Uterus (tissue), 4 donors: ENCODE results near the gene SLC2A8. TPM values are rescaled to one million over a fixed set of nuclear protein-coding genes. Genes with fewer than 3 reads are reported as not detected.

Experiments
- DNase-seq, 2 donors: peaks; one replicate each; pipeline ENCODE4 v3.0.0-alpha.2; 2019 to 2020
- H3K27ac ChIP-seq, 2 donors: fragments of 200-600 bp; sonication (generic); 1 replicate in 1 of 2; 2 replicates in 1 of 2; pipeline ENCODE4 v1.5.1; 2016 to 2018
- H3K27me3 ChIP-seq, 2 donors: fragments of 200-600 bp; sonication (generic); one replicate each; pipeline ENCODE4 v1.5.1; 2018 to 2019; ENCODE audit warnings: control low read depth in 1 of 2
- H3K36me3 ChIP-seq, 2 donors: fragments of 200-600 bp; sonication (generic); one replicate each; pipeline ENCODE4 v1.5.1; 2019; ENCODE audit warnings: control low read depth in 1 of 2
- H3K4me1 ChIP-seq, 2 donors: fragments of 200-600 bp; sonication (generic); one replicate each; pipeline ENCODE4 v1.5.1; 2018 to 2019; ENCODE audit warnings: control low read depth in 1 of 2
- H3K4me3 ChIP-seq, 2 donors: fragments of 200-600 bp; sonication (generic); 1 replicate in 1 of 2; 2 replicates in 1 of 2; pipeline ENCODE4 v1.5.1; 2018 to 2019; ENCODE audit warnings: mild to moderate bottlenecking in 1 of 2
- H3K9me3 ChIP-seq, 2 donors: fragments of 200-600 bp; sonication (generic); one replicate each; pipeline ENCODE4 v1.5.1; 2019; ENCODE audit warnings: control low read depth in 1 of 2
- CTCF ChIP-seq, 4 experiments: fragments of 200-600 bp in 2 of 4; fragments of 450-650 bp in 2 of 4; sonication (generic) in 2 of 4; IDR thresholded peaks; one replicate each; pipeline ENCODE4 v1.5.1; 2016 to 2019; ENCODE audit warnings: antibody characterized with exemption in 4 of 4, mild to moderate bottlenecking in 2 of 4, moderate library complexity in 1 of 4
- POLR2A ChIP-seq, 2 donors: fragments of 450-650 bp; IDR thresholded peaks; one replicate each; pipeline ENCODE4 v1.6.1; 2016; ENCODE audit warnings: antibody characterized with exemption in 2 of 2, mild to moderate bottlenecking in 1 of 2, moderate library complexity in 1 of 2
- intact Hi-C: fragments of 100-400 bp; cut with DNase I; formaldehyde crosslinking; loops from one replicate; pipeline ENCODE4 v1.15.1; 2023; ENCODE audit warnings: low total_unique reads
- total RNA-seq, 4 donors: library from RNA; depleted of rRNA in 3 of 4; stranded (reverse); fragments of >200 nt in 3 of 4; gene quantifications; one replicate each; pipeline versions ENCODE4 v1.1.0 to v1.2.4, GENCODE V29; 2014 to 2023
- donor health status: DM: yes; HTN: yes; CAD: no.

SLC2A8 gene
- total RNA-seq, 4 donors from 2014 or later = 1.8 to 45.1 (median 10.5) TPM

- Histone ChIP-seq H3K4me3 (no peak overlapping the region), H3K27me3 (no peaks in the 10 kb centered on the region), H3K4me1 (no peaks in the 10 kb centered on the region), H3K9me3 (no peaks in the 10 kb centered on the region), H3K27ac (peak overlapping the region in 1 of 2 donors; percentile 45), H3K36me3 (no peaks in the 10 kb centered on the region)
- intact Hi-C loops = no loop called here
- no peak for DNase-seq
- TF ChIP-seq CTCF (IDR thresholded peaks at IDR 0.05) (no peak), POLR2A (IDR thresholded peaks at IDR 0.05) (no peak)
Measured at GRCh38 chr9:127392166-127392565, 4.8 kb upstream of the SLC2A8 start.

- TF ChIP-seq POLR2A (IDR thresholded peaks at IDR 0.05) (no peak), CTCF (IDR thresholded peaks at IDR 0.05) (no peak)
- H3K27me3 ChIP-seq = no peaks in the 10 kb centered on the region
- H3K4me1 ChIP-seq = peaks cover 0 to 2% of the 10 kb centered on the region in 2 donors
- H3K9me3 ChIP-seq = no peaks in the 10 kb centered on the region
- peak overlapping the region; percentile 40 to 45 for H3K27ac ChIP-seq
- intact Hi-C loops = no loop called here
- H3K36me3 ChIP-seq = no peaks in the 10 kb centered on the region
- peak in 1 of 2 donors; percentile 11 for DNase-seq
- no peak overlapping the region for H3K4me3 ChIP-seq
Measured at GRCh38 chr9:127392976-127393375, 4.0 kb upstream of the SLC2A8 start.

- intact Hi-C loops = no loop called here
- no peaks in the 10 kb centered on the region for H3K27me3 ChIP-seq
Measured at GRCh38 chr9:127393645-127394044, 3.3 kb upstream of the SLC2A8 start.

GRCh38 chr9:127395497-127396252, 1.3 kb upstream of the SLC2A8 start:
- Histone ChIP-seq H3K27me3 (no peaks in the 10 kb centered on the region), H3K4me3 (no peak overlapping the region), H3K9me3 (no peaks in the 10 kb centered on the region), H3K36me3 (no peaks in the 10 kb centered on the region), H3K27ac (peak overlapping the region in 1 of 2 donors; percentile 44), H3K4me1 (peaks cover 0 to 11% of the 10 kb centered on the region in 2 donors)
- TF ChIP-seq CTCF (IDR thresholded peaks at IDR 0.05) = no peak
- no peak for TF ChIP-seq POLR2A (IDR thresholded peaks at IDR 0.05)
- intact Hi-C loops = no loop called here
- DNase-seq = no peak

More at GRCh38 chr9:127393645-127394044, 3.3 kb upstream of the SLC2A8 start:
- H3K27ac ChIP-seq = no peak overlapping the region
- H3K9me3 ChIP-seq = no peaks in the 10 kb centered on the region
- peaks cover 0 to 9% of the 10 kb centered on the region in 2 donors for H3K4me1 ChIP-seq
- TF ChIP-seq CTCF (IDR thresholded peaks at IDR 0.05) (peak in 1 of 4 experiments; percentile 9), POLR2A (IDR thresholded peaks at IDR 0.05) (no peak)
- no peaks in the 10 kb centered on the region for H3K36me3 ChIP-seq
- H3K4me3 ChIP-seq = no peak overlapping the region
- DNase-seq = no peak

GRCh38 chr9:127396253-127396807, 639 bp upstream of the SLC2A8 start:
- H3K36me3 ChIP-seq = no peaks in the 10 kb centered on the region
- intact Hi-C loops = no loop called here
- H3K9me3 ChIP-seq = no peaks in the 10 kb centered on the region

More at GRCh38 chr9:127396253-127396807, 639 bp upstream of the SLC2A8 start:
- H3K27me3 ChIP-seq = no peaks in the 10 kb centered on the region
- DNase-seq = no peak
- peak overlapping the region; percentile 30 to 32 for H3K4me3 ChIP-seq
- TF ChIP-seq CTCF (IDR thresholded peaks at IDR 0.05) = no peak
- TF ChIP-seq POLR2A (IDR thresholded peaks at IDR 0.05) = no peak
- peaks cover 0 to 11% of the 10 kb centered on the region in 2 donors for H3K4me1 ChIP-seq
- peak overlapping the region in 1 of 2 donors; percentile 44 for H3K27ac ChIP-seq
